Fibroblast of villous mesenchyme (primary cell): ENCODE results near the gene PLCG1. TPM values are rescaled to one million over a fixed set of nuclear protein-coding genes. Genes with fewer than 3 reads are reported as not detected.

Experiments used
- DNase-seq: peaks from one replicate; pipeline ENCODE4 v3.0.0-alpha.2; 2010; ENCODE audit warnings: low read depth
- H3K4me3 ChIP-seq: 2 replicates; pipeline ENCODE4 v1.5.1; 2011; ENCODE audit warnings: low read depth, mild to moderate bottlenecking, low read length
- CTCF ChIP-seq: IDR thresholded peaks from 2 replicates; pipeline ENCODE4 v1.5.1; 2012; ENCODE audit warnings: low read depth, mild to moderate bottlenecking, low read length; ENCODE audit not compliant: insufficient read depth
- total RNA-seq: library from RNA; depleted of rRNA; stranded (reverse); fragments of >200 nt; gene quantifications from 2 replicates; pipeline ENCODE4 v1.2.3, GENCODE V29; 2012

The PLCG1 gene
- total RNA-seq, 1 donor, result 60.9 TPM

DNA sequence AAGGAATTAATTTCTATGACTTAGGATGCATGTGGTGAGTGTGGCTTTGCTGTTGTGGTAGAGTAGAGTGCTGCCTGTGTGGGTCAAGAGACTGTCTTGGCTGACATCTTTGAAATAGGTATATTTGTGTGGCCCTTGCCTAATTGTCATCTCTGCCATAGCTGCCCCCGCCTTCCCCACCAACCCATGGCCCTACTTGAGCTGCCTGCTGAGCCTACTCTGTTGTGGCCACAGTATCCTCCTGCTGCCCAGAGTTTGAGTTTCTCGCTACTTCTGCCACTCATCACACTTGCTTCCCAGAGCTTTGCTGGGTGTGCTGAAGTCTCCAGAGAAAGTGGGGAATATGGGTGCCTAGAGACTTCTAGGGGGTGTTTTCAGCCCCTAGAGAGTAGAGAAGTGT is 8.0 kb downstream of the PLCG1 start:
- no peak for DNase-seq
- no peak for TF ChIP-seq CTCF
- no peak overlapping the region for H3K4me3 ChIP-seq

DNA sequence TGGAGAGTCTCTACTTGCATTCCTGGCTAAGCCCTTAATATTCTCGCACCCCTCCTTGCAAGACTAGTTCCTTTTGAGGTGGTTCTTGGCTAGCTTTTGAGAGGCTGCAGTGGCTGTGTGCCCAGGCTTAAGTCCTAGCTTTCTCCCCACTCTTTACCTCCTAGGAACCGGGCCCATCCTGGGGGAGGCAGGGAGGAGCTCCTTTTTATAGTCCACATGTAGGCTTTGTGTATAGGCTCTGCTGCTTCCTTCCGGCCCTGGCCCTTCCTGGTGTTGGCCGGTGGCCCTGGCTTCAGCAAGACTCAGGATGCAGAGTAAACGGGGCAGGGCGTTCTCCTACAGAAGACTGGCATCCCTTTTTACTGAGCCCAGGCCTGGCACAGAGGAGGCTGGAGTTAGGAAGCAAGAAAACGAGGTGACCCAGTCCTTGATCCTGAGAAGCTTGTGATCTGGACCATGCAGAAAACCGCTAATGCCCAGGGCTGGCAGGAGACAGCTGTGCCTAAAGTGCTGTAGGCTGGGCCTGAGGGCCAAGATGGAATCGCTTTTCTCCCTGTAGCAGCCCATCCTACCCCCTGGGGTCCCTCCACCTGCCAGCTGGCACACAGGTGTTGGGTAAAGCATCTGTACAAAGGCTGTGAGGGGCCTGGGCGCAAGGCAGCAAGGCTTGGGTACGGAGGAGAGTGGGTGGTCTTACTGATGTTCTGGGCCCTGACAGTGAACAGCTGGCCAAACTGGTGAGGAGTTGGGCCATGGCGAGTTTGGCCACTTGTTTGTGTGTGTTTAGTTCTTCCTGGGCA is 8.7 kb downstream of the PLCG1 start:
- no peak for DNase-seq
- no peak for TF ChIP-seq CTCF
- no peak overlapping the region for H3K4me3 ChIP-seq

- DNase-seq, result no peak
- no peak overlapping the region for H3K4me3 ChIP-seq
- no peak for TF ChIP-seq CTCF
These were observed 10.4 kb downstream of the PLCG1 start for GRCh38 chr20:41147767-41148191.

DNA sequence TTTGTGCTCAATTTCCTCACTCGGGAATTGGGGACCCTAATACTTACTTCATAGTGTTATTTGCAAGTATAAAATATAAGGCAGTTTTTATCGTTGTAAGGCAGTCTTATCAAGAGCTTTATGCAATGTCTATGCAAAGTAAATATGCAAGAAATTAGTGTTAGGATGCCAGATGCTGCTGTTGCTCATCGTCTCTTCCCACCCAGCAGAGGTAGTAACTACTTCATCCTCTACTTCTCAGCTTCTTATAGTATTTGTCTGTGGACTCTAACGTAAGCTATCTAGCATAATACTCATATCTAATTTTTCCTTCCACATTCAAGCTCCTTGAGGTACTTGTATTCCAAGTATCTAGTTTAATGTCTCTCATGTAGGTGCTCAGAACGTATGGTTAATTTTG is 11.6 kb downstream of the PLCG1 start:
- DNase-seq, result no peak
- no peak for TF ChIP-seq CTCF
- H3K4me3 ChIP-seq, result no peak overlapping the region

DNA sequence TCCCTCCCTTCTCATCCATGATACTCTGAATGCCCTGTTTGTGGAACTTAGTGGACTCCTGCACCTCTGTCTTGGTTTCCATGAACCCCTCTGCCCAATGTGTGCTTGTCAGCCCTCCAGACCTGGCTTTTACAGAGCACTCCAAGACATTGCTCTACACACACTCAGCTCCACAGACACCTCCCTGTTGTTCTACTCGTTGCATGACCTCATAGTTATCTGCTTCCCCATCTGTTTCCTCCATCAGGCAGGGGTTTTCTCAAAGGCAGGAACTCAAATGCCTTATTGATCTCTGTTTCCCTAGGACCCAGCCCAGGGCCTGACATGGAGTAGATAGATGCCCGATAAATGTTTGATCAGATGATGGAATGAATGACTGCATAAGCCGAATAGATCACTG is 13.3 kb downstream of the PLCG1 start:
- no peak for DNase-seq

DNA sequence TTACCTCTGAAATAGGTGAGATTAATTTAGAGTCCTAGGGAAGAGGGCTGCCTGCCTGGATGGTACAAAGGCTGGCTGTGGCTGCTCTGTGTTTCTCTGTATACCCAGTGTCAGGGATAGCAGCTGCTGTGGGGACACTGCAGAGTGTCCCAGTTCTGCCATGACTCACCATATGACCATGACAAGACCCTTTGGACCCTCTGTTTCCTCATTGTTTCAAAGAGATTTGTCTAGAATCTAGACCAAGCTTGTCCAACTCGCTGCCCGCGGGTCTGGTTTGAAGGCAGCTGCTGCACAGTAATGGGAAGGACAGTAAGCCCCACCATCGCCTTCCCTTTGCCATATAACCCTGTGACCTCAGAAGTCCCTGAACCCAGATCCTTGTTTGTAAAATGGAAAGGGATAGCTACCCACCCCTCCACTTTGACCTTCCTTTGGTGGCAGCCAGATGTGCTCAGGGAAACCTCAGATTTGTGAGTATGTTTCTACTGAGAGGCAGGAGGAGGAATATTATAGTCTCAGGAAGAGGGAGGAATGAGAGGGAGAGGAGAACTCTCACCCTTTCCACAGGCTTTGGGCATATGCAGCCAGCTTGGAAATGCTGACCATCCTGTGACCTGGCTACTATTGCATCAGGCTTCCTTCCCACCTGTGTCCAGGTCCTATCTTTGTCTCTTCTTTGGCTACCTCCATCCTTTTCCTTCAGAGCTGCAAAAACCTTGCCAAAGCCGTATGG is 14.0 kb downstream of the PLCG1 start:
- no peak for DNase-seq
- H3K4me3 ChIP-seq, result no peak overlapping the region
- TF ChIP-seq CTCF, result no peak

More for the DNA sequence above, 13.3 kb downstream of the PLCG1 start:
- no peak for TF ChIP-seq CTCF
- H3K4me3 ChIP-seq, result no peak overlapping the region
